ENCODE results near the gene NDST1.

The NDST1 gene

GRCh38 chr5:150529555-150529954, 21.6 kb downstream of the NDST1 start:
- TF ChIP-seq CTCF (IDR thresholded peaks at IDR 0.05; ENCODE audit: insufficient read depth, missing control alignments): no peak
- DNase-seq (ENCODE audit: insufficient read length, low spot score): peak; percentile 65
- peak; percentile 92 for FAIRE-seq

GRCh38 chr5:150530423-150530822, 22.5 kb downstream of the NDST1 start:
- no peak for TF ChIP-seq CTCF (IDR thresholded peaks at IDR 0.05; ENCODE audit: insufficient read depth, missing control alignments)
- FAIRE-seq: no peak
- DNase-seq (ENCODE audit: insufficient read length, low spot score): no peak

- DNase-seq (ENCODE audit: insufficient read length, low spot score) (no peak), FAIRE-seq (no peak)
- TF ChIP-seq CTCF (IDR thresholded peaks at IDR 0.05; ENCODE audit: insufficient read depth, missing control alignments): no peak
Observed at GRCh38 chr5:150530951-150531588, 23.1 kb downstream of the NDST1 start.

GRCh38 chr5:150531686-150532085, 23.8 kb downstream of the NDST1 start:
- FAIRE-seq (no peak), DNase-seq (ENCODE audit: insufficient read length, low spot score) (no peak)
- TF ChIP-seq CTCF (IDR thresholded peaks at IDR 0.05; ENCODE audit: insufficient read depth, missing control alignments): no peak

- DNase-seq (ENCODE audit: insufficient read length, low spot score): no peak
- TF ChIP-seq CTCF (IDR thresholded peaks at IDR 0.05; ENCODE audit: insufficient read depth, missing control alignments): no peak
- no peak for FAIRE-seq
Observed at GRCh38 chr5:150532151-150532550, 24.2 kb downstream of the NDST1 start.

- FAIRE-seq (no peak), DNase-seq (ENCODE audit: insufficient read length, low spot score) (no peak)
- TF ChIP-seq CTCF (IDR thresholded peaks at IDR 0.05; ENCODE audit: insufficient read depth, missing control alignments): no peak
Observed at GRCh38 chr5:150532996-150533395, 25.1 kb downstream of the NDST1 start.

GRCh38 chr5:150534811-150535210, 26.9 kb downstream of the NDST1 start:
- no peak for DNase-seq (ENCODE audit: insufficient read length, low spot score)
- no peak for FAIRE-seq
- no peak for TF ChIP-seq CTCF (IDR thresholded peaks at IDR 0.05; ENCODE audit: insufficient read depth, missing control alignments)

Data from D721Med (cell line).